ENCODE data around the gene VSX1.

Gene VSX1

GRCh38 chr20:25065625-25066338, 16.2 kb downstream of the VSX1 start:
- peak; percentile 48 to 52 for DNase-seq

- no peak for DNase-seq
These were observed 16.8 kb downstream of the VSX1 start for GRCh38 chr20:25065072-25065624.

GRCh38 chr20:25064561-25065071, 17.3 kb downstream of the VSX1 start:
- DNase-seq = no peak

GRCh38 chr20:25063981-25064380, 18.0 kb downstream of the VSX1 start:
- no peak for DNase-seq

- no peak for DNase-seq
These were observed 18.4 kb downstream of the VSX1 start for GRCh38 chr20:25063546-25063945.

GRCh38 chr20:25062841-25063240, 19.1 kb downstream of the VSX1 start:
- DNase-seq = no peak

GRCh38 chr20:25061821-25062530, 20.0 kb downstream of the VSX1 start:
- DNase-seq = no peak

GRCh38 chr20:25061103-25061799, 20.7 kb downstream of the VSX1 start:
- DNase-seq = no peak

- no peak for DNase-seq
These were observed 22.0 kb downstream of the VSX1 start for GRCh38 chr20:25059866-25060465.

- DNase-seq = no peak
These were observed 22.8 kb downstream of the VSX1 start for GRCh38 chr20:25058847-25059810.

- peak; percentile 47 to 53 for DNase-seq
These were observed 23.7 kb downstream of the VSX1 start, which contains the start of gene ACSS1 for GRCh38 chr20:25058051-25058846. Gene ACSS1 (minus strand): TSS chr20:25058139. CDS start chr20:25058102, 37 bp downstream.

- DNase-seq = peak; percentile 52 to 55
These were observed 24.5 kb downstream of the VSX1 start for GRCh38 chr20:25057234-25058050.

GRCh38 chr20:25056690-25057233, 25.2 kb downstream of the VSX1 start:
- no peak for DNase-seq

GRCh38 chr20:25055711-25056495, 26.0 kb downstream of the VSX1 start:
- DNase-seq = no peak

- DNase-seq = no peak
These were observed 26.8 kb downstream of the VSX1 start for GRCh38 chr20:25054995-25055629.

GRCh38 chr20:25054096-25054820, 27.7 kb downstream of the VSX1 start:
- DNase-seq = no peak
